BLaER1 (cell line): ENCODE data around the gene GSN.

Experiments used
- H3K27ac ChIP-seq: shearing (Covaris generic); formaldehyde crosslinking; 2 replicates; pipeline ENCODE4 v1.8.1; 2022
- H3K27me3 ChIP-seq: shearing (Covaris generic); formaldehyde crosslinking; 2 replicates; pipeline ENCODE4 v1.8.1; 2022
- H3K36me3 ChIP-seq: shearing (Covaris generic); formaldehyde crosslinking; 2 replicates; pipeline ENCODE4 v1.8.1; 2022
- H3K4me1 ChIP-seq: shearing (Covaris generic); formaldehyde crosslinking; 2 replicates; pipeline ENCODE4 v1.8.1; 2022
- H3K4me2 ChIP-seq: shearing (Covaris generic); formaldehyde crosslinking; 2 replicates; pipeline ENCODE4 v1.8.1; 2022
- H3K4me3 ChIP-seq: shearing (Covaris generic); formaldehyde crosslinking; 2 replicates; pipeline ENCODE4 v1.8.1; 2022
- H3K9ac ChIP-seq: shearing (Covaris generic); formaldehyde crosslinking; 2 replicates; pipeline ENCODE4 v1.8.1; 2022
- H3K9me3 ChIP-seq: shearing (Covaris generic); formaldehyde crosslinking; 2 replicates; pipeline ENCODE4 v1.8.1; 2022
- H4K20me1 ChIP-seq: shearing (Covaris generic); formaldehyde crosslinking; 2 replicates; pipeline ENCODE4 v1.8.1; 2022
- Cebpa-rat ChIP-seq: shearing (Covaris generic); IDR thresholded peaks from 2 replicates; pipeline ENCODE4 v1.8.1; 2022

Gene GSN

DNA sequence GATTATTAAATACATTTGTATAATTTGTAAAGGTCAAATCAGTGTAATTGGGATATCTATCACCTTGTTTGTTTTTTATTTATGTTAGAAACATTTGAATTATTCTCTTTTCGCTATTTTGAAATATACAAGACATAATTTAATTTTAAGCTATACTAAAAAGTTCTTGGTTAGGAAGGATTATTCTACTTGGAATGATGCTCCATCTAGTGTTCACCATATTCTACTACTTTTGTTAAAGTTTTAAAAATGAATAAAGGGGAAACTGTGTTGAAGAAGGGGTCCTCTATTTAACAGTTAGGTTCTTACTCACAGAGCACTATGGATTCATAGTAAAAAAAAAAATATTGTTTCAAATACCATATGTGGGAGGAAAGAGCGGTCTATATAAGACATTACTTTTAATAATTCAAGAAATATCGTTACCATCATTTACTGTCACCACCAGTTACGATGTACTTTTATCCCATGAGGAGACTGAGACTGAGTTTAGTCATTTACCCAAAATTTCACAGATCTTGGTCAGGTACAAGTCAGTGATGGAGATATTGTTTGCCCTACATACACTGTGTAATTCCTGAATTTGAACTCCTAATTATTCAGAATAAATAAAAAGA lies 108.4 kb downstream of the GSN start:
- H3K27ac ChIP-seq: no peak overlapping the region
- no peaks in the 10 kb centered on the region for H3K27me3 ChIP-seq
- H4K20me1 ChIP-seq: no peaks in the 10 kb centered on the region
- no peak overlapping the region for H3K4me2 ChIP-seq
- peaks cover 15% of the 10 kb centered on the region for H3K4me1 ChIP-seq
- no peak overlapping the region for H3K9ac ChIP-seq
- H3K9me3 ChIP-seq: no peaks in the 10 kb centered on the region
- no peak for TF ChIP-seq Cebpa-rat
- H3K4me3 ChIP-seq: no peak overlapping the region
- H3K36me3 ChIP-seq: no peaks in the 10 kb centered on the region

DNA sequence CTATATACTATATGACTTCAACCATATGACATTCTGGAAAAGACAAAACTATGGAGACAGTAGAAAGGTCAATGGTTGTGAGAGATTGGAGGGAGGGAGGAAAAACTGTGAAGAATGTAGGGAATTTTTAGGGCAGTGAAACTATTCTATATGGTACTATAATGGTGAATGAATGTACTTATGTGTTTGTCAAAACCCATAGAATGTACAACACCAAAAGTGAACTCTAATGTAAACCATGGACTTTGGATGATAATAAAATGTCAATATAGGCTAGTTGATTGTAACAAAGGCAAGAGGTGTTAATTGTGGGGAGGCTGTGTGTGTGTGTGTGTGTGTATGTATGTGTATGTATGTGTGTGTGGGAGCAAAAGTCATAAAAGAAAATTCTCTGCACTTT lies 112.9 kb downstream of the GSN start:
- Histone ChIP-seq H4K20me1 (no peaks in the 10 kb centered on the region), H3K9me3 (no peaks in the 10 kb centered on the region), H3K4me1 (no peaks in the 10 kb centered on the region), H3K27ac (no peak overlapping the region), H3K27me3 (no peaks in the 10 kb centered on the region), H3K4me3 (no peak overlapping the region), H3K9ac (no peak overlapping the region), H3K36me3 (no peaks in the 10 kb centered on the region), H3K4me2 (no peak overlapping the region)
- no peak for TF ChIP-seq Cebpa-rat
